OCI-LY1 (cell line): ENCODE measurements around the gene TBC1D26.
"Not testable (repeated sequence)": the region's sequence is repeated elsewhere in the genome, so short reads cannot be mapped to it uniquely, and the experiment has no call there.

ENCODE experiments used
- H2AFZ ChIP-seq: fragments of 200-600 bp; sonication (generic), shearing (Covaris generic); 2 replicates; pipeline ENCODE4 v1.6.0; 2014; ENCODE audit warnings: antibody characterized with exemption, mild to moderate bottlenecking, low read length
- H3F3A ChIP-seq: fragments of 200-600 bp; sonication (generic), shearing (Covaris generic); 2 replicates; pipeline ENCODE4 v1.6.0; 2014; ENCODE audit warnings: mild to moderate bottlenecking, antibody characterized with exemption, low read length, moderate library complexity; ENCODE audit not compliant: insufficient read depth
- H3K27ac ChIP-seq: fragments of 200-600 bp; sonication (generic); 2 replicates; pipeline ENCODE4 v1.5.1; 2014; ENCODE audit warnings: low read length, mixed run types, mild to moderate bottlenecking, low read depth; ENCODE audit not compliant: poor library complexity, severe bottlenecking
- H3K27me3 ChIP-seq: fragments of 200-600 bp; sonication (generic); 2 replicates; pipeline ENCODE4 v1.6.0; 2014; ENCODE audit warnings: antibody characterized with exemption, mild to moderate bottlenecking, low read length, moderate library complexity; ENCODE audit not compliant: insufficient read depth
- H3K36me3 ChIP-seq: fragments of 200-600 bp; sonication (generic); 2 replicates; pipeline ENCODE4 v1.6.1; 2014; ENCODE audit warnings: mild to moderate bottlenecking, antibody characterized with exemption, low read length, moderate library complexity, mixed read lengths; ENCODE audit not compliant: insufficient read depth
- H3K4me1 ChIP-seq: fragments of 200-600 bp; sonication (generic); 2 replicates; pipeline ENCODE4 v1.5.1; 2014; ENCODE audit warnings: mild to moderate bottlenecking, low read length, moderate library complexity; ENCODE audit not compliant: insufficient read depth, severe bottlenecking
- H3K4me2 ChIP-seq: fragments of 200-600 bp; sonication (generic), shearing (Covaris generic); 2 replicates; pipeline ENCODE4 v1.6.1; 2014; ENCODE audit warnings: low read length
- H3K4me3 ChIP-seq: fragments of 200-600 bp; sonication (generic); 2 replicates; pipeline ENCODE4 v1.5.1; 2014; ENCODE audit warnings: low read length, low read depth, mild to moderate bottlenecking, mixed read lengths; ENCODE audit not compliant: poor library complexity, severe bottlenecking
- H3K79me2 ChIP-seq: fragments of 200-600 bp; shearing (Covaris generic); 2 replicates; pipeline ENCODE4 v1.6.1; 2016; ENCODE audit warnings: mixed run types, low read length, mixed read lengths; ENCODE audit not compliant: insufficient read depth
- H3K9ac ChIP-seq: fragments of 200-600 bp; sonication (generic), shearing (Covaris generic); 2 replicates; pipeline ENCODE4 v1.6.1; 2014; ENCODE audit warnings: mild to moderate bottlenecking, low read length, mixed read lengths
- H3K9me2 ChIP-seq: fragments of 200-600 bp; sonication (generic), shearing (Covaris generic); 2 replicates; pipeline ENCODE4 v1.6.1; 2014; ENCODE audit warnings: low read depth, mild to moderate bottlenecking, low read length, mixed read lengths
- H3K9me3 ChIP-seq: fragments of 200-600 bp; shearing (Covaris generic); 2 replicates; pipeline ENCODE4 v1.6.1; 2014; ENCODE audit warnings: low read length, mixed read lengths
- H4K20me1 ChIP-seq: fragments of 200-600 bp; sonication (generic), shearing (Covaris generic); 2 replicates; pipeline ENCODE4 v1.6.0; 2016; ENCODE audit warnings: mild to moderate bottlenecking, low read length; ENCODE audit not compliant: insufficient read depth

Gene TBC1D26

DNA sequence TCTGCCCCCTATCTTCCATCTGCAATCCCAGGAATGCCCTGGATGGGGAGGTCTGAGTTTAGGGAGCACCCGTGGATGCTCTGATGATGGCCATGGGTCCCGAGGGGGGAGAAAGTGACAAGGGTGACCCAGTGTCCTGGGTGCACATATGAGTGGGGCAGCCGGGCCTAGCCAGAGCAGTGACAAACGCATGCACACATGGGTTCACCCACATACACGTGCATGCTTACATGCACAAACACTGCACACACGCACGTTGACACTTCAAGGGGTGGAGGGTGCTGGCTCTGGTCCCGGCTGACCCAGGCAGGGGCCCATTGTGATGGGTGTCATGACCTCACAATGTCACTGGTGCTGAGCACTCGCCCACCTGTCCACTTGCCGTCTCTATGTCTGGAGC is at the start of gene TBC1D26:
Gene TBC1D26 (plus strand): TSS at position 384 of the 400 bp plus-strand sequence. CDS start 3,066 bp downstream, outside the sequence.
- H3K36me3 ChIP-seq, H3K9me2 ChIP-seq, H4K20me1 ChIP-seq, H3K4me1 ChIP-seq, H2AFZ ChIP-seq, H3K79me2 ChIP-seq, H3K27ac ChIP-seq, H3K4me3 ChIP-seq, H3K9me3 ChIP-seq, H3K4me2 ChIP-seq, H3F3A ChIP-seq, H3K9ac ChIP-seq, H3K27me3 ChIP-seq: not testable (repeated sequence)

- Histone ChIP-seq H3K9ac (peak overlapping the region; percentile 74), H3K4me3 (peak overlapping the region; percentile 75), H3K4me2 (peak overlapping the region; percentile 69), H3K4me1 (peaks cover 15% of the 10 kb centered on the region)
- H3K27ac ChIP-seq, H3K79me2 ChIP-seq, H4K20me1 ChIP-seq, H3F3A ChIP-seq, H3K27me3 ChIP-seq, H3K9me3 ChIP-seq, H2AFZ ChIP-seq, H3K36me3 ChIP-seq, H3K9me2 ChIP-seq: not testable (repeated sequence)
These were observed 48.9 kb upstream of the TBC1D26 start for GRCh38 chr17:15683135-15683534.

DNA sequence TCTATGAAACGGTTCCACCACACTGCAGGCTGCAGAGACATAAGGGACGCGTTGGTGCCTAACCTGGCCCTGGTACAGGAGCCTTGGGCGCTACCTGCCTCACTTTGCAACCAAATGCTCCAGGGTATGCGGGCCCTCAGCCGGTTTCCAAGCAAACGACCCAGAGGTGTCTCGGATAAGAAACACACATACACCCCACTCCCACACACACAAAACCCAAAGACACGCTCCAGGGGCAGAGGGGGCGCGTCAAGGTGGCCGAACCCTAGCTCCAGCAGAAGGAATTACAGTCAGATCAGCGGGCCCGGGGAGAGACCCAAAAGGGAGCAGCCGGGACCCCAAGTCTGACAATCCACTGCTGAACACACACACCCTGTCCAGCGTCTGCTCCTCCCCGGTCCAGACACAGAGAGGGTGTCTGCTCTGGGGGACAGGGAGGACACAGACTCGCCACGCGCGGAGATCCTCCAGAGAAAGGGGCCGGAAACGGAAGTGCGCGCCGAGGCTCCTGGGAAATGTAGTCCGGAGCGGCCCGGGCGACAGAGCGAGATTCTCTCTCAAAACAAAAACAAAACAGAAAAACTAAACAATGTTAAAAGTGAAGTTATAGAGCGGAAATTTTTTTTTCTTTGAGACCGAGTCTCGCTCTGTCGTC is 48.1 kb upstream of the TBC1D26 start, which contains the start of gene TRIM16:
Gene TRIM16 (minus strand): TSS at position 488 of the 655 bp plus-strand sequence. CDS start 32,702 bp downstream, outside the sequence.
- H3K9me2 ChIP-seq, H4K20me1 ChIP-seq, H3F3A ChIP-seq, H3K27me3 ChIP-seq, H3K27ac ChIP-seq, H3K79me2 ChIP-seq, H3K36me3 ChIP-seq, H3K9me3 ChIP-seq: not testable (repeated sequence)
- peak within 1 kb of the TSS; percentile 98; the same call in 1 of the 2 replicates for H2AFZ ChIP-seq
- H3K4me1 ChIP-seq = peaks cover 15% of the 10 kb centered on the region
- peak within 1 kb of the TSS; percentile 74 for H3K9ac ChIP-seq
- H3K4me3 ChIP-seq = peak within 1 kb of the TSS; percentile 75
- peak within 1 kb of the TSS; percentile 69 for H3K4me2 ChIP-seq

DNA sequence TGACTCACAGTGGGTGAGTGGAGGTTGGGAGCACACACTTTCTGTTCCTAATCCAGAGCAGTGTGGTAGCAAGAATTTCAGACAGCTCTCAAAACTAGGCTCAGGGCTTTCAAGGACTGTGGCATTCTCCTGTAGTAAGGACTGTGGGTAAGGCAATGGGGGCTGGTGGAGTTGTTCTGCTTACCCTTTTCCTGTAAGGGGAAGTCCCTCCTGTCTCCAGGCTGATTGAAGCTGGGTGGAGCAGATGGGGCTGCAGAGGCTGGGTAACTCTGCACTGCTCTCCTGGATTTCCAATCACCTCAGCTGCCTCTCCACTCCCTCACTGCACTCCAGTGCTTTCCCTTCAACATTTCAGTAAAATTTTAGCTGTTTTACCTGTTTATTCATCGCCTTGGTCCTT is 44.6 kb upstream of the TBC1D26 start:
- not testable (repeated sequence) for H3K4me3 ChIP-seq

GRCh38 chr17:15698967-15699366 is 33.1 kb upstream of the TBC1D26 start:
- H3K36me3 ChIP-seq, H3F3A ChIP-seq, H3K9me2 ChIP-seq, H3K9me3 ChIP-seq, H3K4me1 ChIP-seq, H3K27me3 ChIP-seq, H2AFZ ChIP-seq, H3K79me2 ChIP-seq, H4K20me1 ChIP-seq: not testable (repeated sequence)
- peak overlapping the region; percentile 69 for H3K4me2 ChIP-seq
- peak overlapping the region; percentile 68 for H3K9ac ChIP-seq
- peak overlapping the region; percentile 69 for H3K4me3 ChIP-seq
- peak overlapping the region; percentile 37 for H3K27ac ChIP-seq

More for the DNA sequence above, 44.6 kb upstream of the TBC1D26 start:
- not testable (repeated sequence) for H3K79me2 ChIP-seq, H2AFZ ChIP-seq, H3K27me3 ChIP-seq, H3K27ac ChIP-seq, H3K9me2 ChIP-seq, H3K36me3 ChIP-seq, H3K9ac ChIP-seq, H4K20me1 ChIP-seq, H3K4me2 ChIP-seq, H3K9me3 ChIP-seq, H3F3A ChIP-seq
- peaks cover 12% of the 10 kb centered on the region for H3K4me1 ChIP-seq

- not testable (repeated sequence) for H2AFZ ChIP-seq
These were observed 32.6 kb upstream of the TBC1D26 start, which contains the start of gene ZNF286A for GRCh38 chr17:15699413-15699924. Gene ZNF286A (plus strand): TSS chr17:15699752. CDS start chr17:15700330, 578 bp downstream.

DNA sequence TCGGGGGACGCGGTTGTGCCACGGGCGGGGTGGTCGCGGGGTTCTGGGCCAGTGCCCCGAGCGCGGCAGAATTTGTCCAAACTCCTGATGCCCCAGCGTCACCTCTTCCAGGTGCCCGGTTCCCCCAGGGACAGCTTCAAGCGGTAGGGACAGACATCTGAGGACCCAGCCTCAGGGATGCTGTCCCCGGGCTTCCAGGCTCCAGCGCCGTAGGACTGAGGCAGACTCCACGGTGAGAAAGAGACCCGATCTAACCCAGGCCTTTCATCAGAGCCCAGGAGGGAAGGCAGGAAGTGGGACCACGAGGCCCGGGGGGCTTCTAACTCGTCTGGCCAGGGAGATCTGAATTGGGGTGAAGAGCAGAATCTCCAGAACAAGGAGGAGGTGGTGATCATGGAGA is 32.1 kb upstream of the TBC1D26 start:
- Histone ChIP-seq H3K9ac (peak overlapping the region; percentile 68; the same call in 1 of the 2 replicates), H3K27ac (peak overlapping the region; percentile 39), H3K4me2 (peak overlapping the region; percentile 69), H3K4me3 (peak overlapping the region; percentile 69), H3K36me3 (peaks cover 10% of the 10 kb centered on the region)
- H3F3A ChIP-seq, H2AFZ ChIP-seq, H3K79me2 ChIP-seq, H3K9me2 ChIP-seq, H3K9me3 ChIP-seq, H3K4me1 ChIP-seq, H4K20me1 ChIP-seq, H3K27me3 ChIP-seq: not testable (repeated sequence)

More at GRCh38 chr17:15699413-15699924, 32.6 kb upstream of the TBC1D26 start, which contains the start of gene ZNF286A:
- not testable (repeated sequence) for H3K27me3 ChIP-seq, H3K79me2 ChIP-seq, H3K4me1 ChIP-seq, H4K20me1 ChIP-seq, H3K9me3 ChIP-seq, H3F3A ChIP-seq, H3K9me2 ChIP-seq
- Histone ChIP-seq H3K27ac (peak within 1 kb of the TSS; percentile 39), H3K4me2 (peak within 1 kb of the TSS; percentile 69), H3K36me3 (peaks cover 10% of the 10 kb centered on the region), H3K4me3 (peak within 1 kb of the TSS; percentile 69), H3K9ac (peak within 1 kb of the TSS; percentile 68)
